K562 (cell line): ENCODE results near the gene RPS6KA2.

Experiments used
- CHD2 ChIP-seq: IDR thresholded peaks from 2 replicates; pipeline ENCODE4 v1.6.1; 2011; ENCODE audit warnings: low read depth, low read length
- CTBP1 ChIP-seq: fragments of 450-650 bp; IDR thresholded peaks from 2 replicates; pipeline ENCODE4 v1.6.1; 2016; ENCODE audit warnings: borderline replicate concordance
- FUS ChIP-seq: fragments of 200-400 bp; formaldehyde crosslinking; optimal IDR thresholded peaks from 2 replicates; pipeline ENCODE3; 2017; ENCODE audit warnings: low read depth, low read length
- HDAC1 ChIP-seq, 2 experiments: fragments of 450-650 bp; IDR thresholded peaks; 2 replicates each; pipeline ENCODE4 v1.6.1; 2016 to 2017; ENCODE audit warnings: inconsistent platforms in 1 of 2, mild to moderate bottlenecking in 1 of 2, moderate library complexity in 1 of 2
- JUND ChIP-seq, 2 experiments: IDR thresholded peaks; 2 replicates in 1 of 2; 3 replicates in 1 of 2; pipeline ENCODE4 v1.6.1; 2011; ENCODE audit warnings: borderline replicate concordance in 2 of 2, low read depth in 2 of 2, low read length in 2 of 2, improper control_type of control experiment in 1 of 2, missing biosample characterization in 1 of 2, missing genetic modification characterization in 1 of 2, missing genetic modification reagents in 1 of 2
- KLF16 ChIP-seq: IDR thresholded peaks from 2 replicates; pipeline ENCODE4 v1.6.1; 2016; ENCODE audit warnings: antibody characterized with exemption
- MCM2 ChIP-seq: fragments of 450-650 bp; IDR thresholded peaks from 2 replicates; pipeline ENCODE4 v1.6.1; 2017; ENCODE audit warnings: low read depth, mild to moderate bottlenecking
- PCBP2 ChIP-seq: fragments of 200-400 bp; formaldehyde crosslinking; IDR thresholded peaks from 2 replicates; pipeline ENCODE4 v1.6.1; 2018; ENCODE audit warnings: low read length, low read depth, mild to moderate bottlenecking, moderate library complexity; ENCODE audit not compliant: poor library complexity, severe bottlenecking
- TEAD4 ChIP-seq, 2 experiments: sonication (generic) in 1 of 2; formaldehyde crosslinking in 1 of 2; IDR thresholded peaks; 2 replicates each; pipeline versions ENCODE4 v1.6.1 to v1.8.0; 2012 to 2022; ENCODE audit warnings: borderline replicate concordance in 1 of 2, inconsistent platforms in 1 of 2, low read length in 1 of 2, mild to moderate bottlenecking in 1 of 2, missing genetic modification reagents in 1 of 2
- TF ChIP-seq, protein P1 (sequence below), 3 experiments: IDR thresholded peaks in 2 of 3; conservative IDR thresholded peaks in 1 of 3; 2 replicates each; pipeline ENCODE4 v1.5.1; 2011 to 2012; ENCODE audit warnings: low read length in 3 of 3, mild to moderate bottlenecking in 3 of 3, control low read depth in 2 of 3, improper control_type of control experiment in 1 of 3, inconsistent platforms in 1 of 3, low read depth in 1 of 3, mixed read lengths in 1 of 3, moderate library complexity in 1 of 3; ENCODE audit not compliant: insufficient read depth in 2 of 3

DNA sequence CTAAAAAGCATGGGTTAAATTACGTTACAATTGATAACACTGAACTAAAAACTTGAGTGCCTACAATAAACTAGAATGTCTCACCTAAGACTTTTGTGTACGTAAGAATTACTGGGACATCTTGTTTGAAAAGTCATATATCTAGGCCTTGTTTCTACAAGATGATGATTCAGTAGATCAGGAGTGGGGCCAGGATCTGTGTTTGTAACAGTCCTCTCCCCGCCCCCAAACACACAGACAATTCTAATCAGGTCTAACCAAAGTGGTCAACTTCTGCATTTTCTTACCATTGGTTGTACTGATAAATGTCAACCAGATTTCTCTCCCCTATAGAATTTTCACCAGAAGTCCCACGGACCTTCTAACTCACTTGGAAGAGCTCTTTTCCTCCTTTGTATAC is 97.5 kb downstream of the RPS6KA2 start:
- TF ChIP-seq CTBP1 (no peak), FUS (no peak), TEAD4 (IDR thresholded peaks at IDR 0.05; ENCODE audit: low read length) (no peak), TEAD4 (CRISPR knock-in tag; IDR thresholded peaks at IDR 0.05; ENCODE audit: borderline replicate concordance) (no peak), CHD2 (no peak), KLF16 (no peak), JUND (IDR thresholded peaks at IDR 0.05; ENCODE audit: borderline replicate concordance, low read depth, low read length) (no peak), JUND (tag; IDR thresholded peaks at IDR 0.05; ENCODE audit: borderline replicate concordance, low read depth, low read length) (no peak), PCBP2 (no peak), MCM2 (no peak), HDAC1 (IDR thresholded peaks at IDR 0.05) (no peak)
- TF ChIP-seq, protein P1, sequence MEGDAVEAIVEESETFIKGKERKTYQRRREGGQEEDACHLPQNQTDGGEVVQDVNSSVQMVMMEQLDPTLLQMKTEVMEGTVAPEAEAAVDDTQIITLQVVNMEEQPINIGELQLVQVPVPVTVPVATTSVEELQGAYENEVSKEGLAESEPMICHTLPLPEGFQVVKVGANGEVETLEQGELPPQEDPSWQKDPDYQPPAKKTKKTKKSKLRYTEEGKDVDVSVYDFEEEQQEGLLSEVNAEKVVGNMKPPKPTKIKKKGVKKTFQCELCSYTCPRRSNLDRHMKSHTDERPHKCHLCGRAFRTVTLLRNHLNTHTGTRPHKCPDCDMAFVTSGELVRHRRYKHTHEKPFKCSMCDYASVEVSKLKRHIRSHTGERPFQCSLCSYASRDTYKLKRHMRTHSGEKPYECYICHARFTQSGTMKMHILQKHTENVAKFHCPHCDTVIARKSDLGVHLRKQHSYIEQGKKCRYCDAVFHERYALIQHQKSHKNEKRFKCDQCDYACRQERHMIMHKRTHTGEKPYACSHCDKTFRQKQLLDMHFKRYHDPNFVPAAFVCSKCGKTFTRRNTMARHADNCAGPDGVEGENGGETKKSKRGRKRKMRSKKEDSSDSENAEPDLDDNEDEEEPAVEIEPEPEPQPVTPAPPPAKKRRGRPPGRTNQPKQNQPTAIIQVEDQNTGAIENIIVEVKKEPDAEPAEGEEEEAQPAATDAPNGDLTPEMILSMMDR (IDR thresholded peaks at IDR 0.05 in 2 of 3, conservative IDR thresholded peaks at IDR 0.05 in 1 of 3; ENCODE audit: insufficient read depth in 2 of 3, low read depth in 1 of 3, low read length in 3 of 3): no peak
